GM12878 (cell line): ENCODE data around the gene RGS14.

Experiments used
- CTCF ChIP-seq, 3 experiments: IDR thresholded peaks in 2 of 3; conservative IDR thresholded peaks in 1 of 3; 2 replicates each; pipeline ENCODE4 v1.5.1; 2011; ENCODE audit warnings: low read depth in 3 of 3, low read length in 3 of 3, mild to moderate bottlenecking in 3 of 3, control low read depth in 2 of 3, moderate library complexity in 2 of 3, inconsistent platforms in 1 of 3, mixed read lengths in 1 of 3; ENCODE audit not compliant: control insufficient read depth in 2 of 3, insufficient read depth in 1 of 3; ENCODE audit errors: extremely low read depth in 1 of 3
- POLR2A ChIP-seq: IDR thresholded peaks from 2 replicates; pipeline ENCODE4 v1.6.1; 2011; ENCODE audit warnings: low read depth, mild to moderate bottlenecking, low read length
- REST ChIP-seq: IDR thresholded peaks from 2 replicates; pipeline ENCODE4 v1.6.1; 2012; ENCODE audit warnings: mild to moderate bottlenecking, low read depth, low read length
- ZBTB11 ChIP-seq: fragments of 450-650 bp; formaldehyde crosslinking; IDR thresholded peaks from 2 replicates; pipeline ENCODE4 v1.5.0; 2022; ENCODE audit warnings: mild to moderate bottlenecking, missing genetic modification characterization

- TF ChIP-seq ZBTB11 (CRISPR knock-in tag): no peak
- TF ChIP-seq REST: no peak
- TF ChIP-seq CTCF (IDR thresholded peaks at IDR 0.05 in 2 of 3, conservative IDR thresholded peaks at IDR 0.05 in 1 of 3; ENCODE audit: control insufficient read depth in 2 of 3, extremely low read depth in 1 of 3, insufficient read depth in 1 of 3, low read depth in 3 of 3, low read length in 3 of 3): no peak
- no peak; the same call in 1 of the 2 replicates for TF ChIP-seq POLR2A
Observed at GRCh38 chr5:177388521-177389052, 30.9 kb downstream of the RGS14 start.
